Right forelimb (tissue), 1 donor: ENCODE measurements around the gene CPNE4.
A peak's percentile ranks its signal among the peaks of the same experiment; 100 is the strongest.
"Not testable (repeated sequence)": the region's sequence is repeated elsewhere in the genome, so short reads cannot be mapped to it uniquely, and the experiment has no call there.

ENCODE experiments used
- DNase-seq: peaks from one replicate; pipeline ENCODE4 v3.0.0-alpha.2; 2018

Gene CPNE4

DNA sequence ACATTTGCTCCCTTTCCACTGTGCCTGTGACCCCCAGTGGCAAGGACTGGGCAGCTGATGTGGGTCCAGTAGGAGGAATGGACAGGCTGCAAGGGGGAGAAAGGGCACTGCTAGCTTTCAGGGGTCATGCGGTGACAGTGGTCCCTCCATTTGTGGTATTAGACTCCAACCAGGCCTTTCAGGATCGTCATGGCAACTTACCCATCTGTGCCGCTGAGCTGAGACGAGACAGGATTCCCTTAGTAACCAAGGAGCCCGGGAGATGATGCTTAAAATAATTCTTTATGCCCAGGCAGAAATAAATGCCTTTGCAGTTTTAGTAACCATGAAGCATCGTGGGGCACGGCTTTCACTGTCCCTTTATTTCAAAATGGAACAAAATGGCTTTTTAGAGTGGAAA lies 516.1 kb downstream of the CPNE4 start:
- DNase-seq: no peak

DNA sequence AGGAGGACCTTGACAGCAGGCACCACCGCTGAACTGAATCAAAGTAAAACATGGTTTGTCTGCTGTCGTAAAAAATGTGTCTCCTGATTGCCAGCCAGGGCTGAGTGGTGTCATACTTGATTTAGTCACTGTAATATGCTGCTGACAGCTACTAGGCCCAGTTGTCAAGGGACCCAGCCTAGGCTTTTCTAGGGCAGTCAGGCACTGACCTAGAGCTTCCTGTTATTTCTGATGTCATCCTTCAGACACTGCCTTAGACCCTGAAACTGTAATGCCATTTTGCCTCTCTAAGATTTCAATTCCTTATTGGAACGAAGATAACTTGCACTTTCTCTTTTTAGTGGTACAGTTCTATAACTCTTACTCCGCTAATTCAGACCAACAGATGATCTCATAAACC lies 529.4 kb downstream of the CPNE4 start:
- DNase-seq: no peak

DNA sequence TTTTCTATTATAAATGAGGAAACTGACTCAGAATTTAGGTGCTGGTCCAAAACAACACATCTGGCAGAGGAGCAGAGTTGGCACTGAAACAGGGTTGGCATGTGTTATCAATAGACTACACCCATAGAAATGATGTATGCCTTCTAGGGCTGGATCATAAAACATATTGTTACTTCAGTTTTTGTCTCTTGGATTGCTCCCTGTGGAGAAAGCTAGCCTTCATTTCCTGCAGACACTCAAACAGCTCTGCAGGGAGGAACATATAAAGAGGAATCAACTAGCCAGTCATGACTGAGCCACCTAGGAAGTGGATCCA lies 531.5 kb downstream of the CPNE4 start:
- no peak for DNase-seq

DNA sequence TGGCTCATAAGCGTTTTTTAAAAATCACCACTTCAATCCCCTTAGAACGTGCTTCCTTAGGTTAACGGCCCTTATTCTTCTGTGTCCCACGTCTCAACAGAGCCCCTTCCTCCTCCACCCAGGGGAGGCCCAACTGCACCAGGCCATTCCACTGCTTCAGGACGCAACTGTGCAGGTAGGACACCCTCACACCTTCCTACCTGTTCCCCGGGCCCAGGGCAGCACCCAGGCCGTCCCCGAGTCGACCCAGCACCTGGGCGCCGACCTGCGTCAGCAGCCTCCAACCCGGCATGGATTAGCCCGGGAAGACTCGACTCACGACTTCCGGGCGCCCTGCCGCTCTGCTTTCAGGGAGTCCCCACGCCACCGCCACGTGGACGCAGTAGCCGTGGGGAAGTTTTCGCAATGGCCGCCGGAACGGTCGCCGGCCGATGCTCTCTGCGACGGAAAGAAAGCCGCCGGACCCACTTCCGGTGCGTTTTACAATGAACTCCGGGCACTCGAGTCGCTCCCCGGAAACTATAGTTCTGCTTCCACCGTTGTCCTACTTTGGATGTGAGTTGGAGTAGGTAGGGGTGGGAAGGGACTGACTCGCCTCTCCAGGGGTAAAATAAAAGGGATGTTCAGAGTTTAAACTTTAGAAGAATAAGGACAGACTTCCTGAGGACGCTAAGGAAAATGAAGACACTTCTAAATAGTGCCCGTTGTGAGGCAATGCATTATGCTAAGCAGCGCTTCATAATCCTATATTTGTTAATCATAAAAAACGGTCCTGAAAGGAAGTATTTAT lies 532.1 kb downstream of the CPNE4 start, which contains the start of gene MRPL3:
MRPL3 (minus strand) TSS at position 442 of the 790 bp plus-strand sequence; CDS start at position 292, 150 bp downstream.
- DNase-seq: peak; percentile 87

DNA sequence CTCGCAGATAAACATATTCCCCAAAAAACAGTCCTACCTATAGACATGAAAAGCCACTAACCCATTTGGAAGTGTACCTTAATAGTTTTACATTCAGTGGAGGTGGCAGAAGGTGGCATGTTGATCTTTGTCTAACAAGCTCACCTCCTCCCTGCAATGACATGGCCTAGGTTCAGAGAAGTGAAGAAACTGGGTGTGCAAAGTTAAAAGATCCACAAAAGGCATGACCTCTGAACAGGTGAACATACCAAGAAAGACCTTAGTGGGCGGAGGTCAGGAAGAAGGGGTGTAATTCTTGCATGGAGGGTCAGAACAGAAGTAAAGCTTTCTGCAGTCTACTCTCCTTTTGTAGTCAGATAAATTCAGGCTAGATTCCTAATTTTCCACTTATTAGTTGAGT lies 532.9 kb downstream of the CPNE4 start:
- DNase-seq: no peak

DNA sequence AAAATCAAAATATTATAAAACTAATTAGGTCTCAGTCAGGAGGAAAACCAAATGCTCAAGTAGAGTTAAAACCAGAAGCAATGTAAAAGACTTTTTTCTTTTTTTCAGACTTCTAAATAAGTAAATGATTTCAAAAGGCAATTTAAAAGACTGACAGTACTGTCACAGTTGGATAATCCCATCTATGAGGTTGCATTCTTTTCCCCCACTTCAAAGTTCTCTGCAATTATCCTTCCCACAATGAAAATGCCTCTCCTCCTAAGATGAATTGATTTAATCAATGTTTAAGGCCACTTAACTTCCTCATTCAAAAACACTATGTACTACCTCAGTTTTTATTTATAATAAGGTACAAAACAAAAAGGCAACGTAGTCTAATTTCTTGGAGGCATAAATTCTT lies 540.1 kb downstream of the CPNE4 start:
- DNase-seq: no peak

DNA sequence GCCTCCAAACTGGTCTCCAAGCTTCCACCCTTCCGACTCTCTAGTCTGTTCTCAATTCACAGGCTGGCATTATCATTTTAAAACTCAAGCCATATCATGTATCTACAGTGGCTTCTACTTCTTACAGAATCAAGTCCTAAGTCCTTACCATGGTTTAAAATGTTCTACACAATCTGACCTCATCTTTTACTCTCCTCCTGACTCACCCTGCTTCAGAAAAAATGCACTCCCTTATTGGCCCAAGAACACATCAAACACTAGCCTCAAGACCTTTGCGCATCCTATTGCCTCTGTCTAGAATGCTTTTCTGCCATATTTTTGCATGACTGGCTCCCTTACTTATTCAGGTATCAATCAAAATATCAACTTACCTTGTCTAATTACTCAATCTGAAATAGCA lies 543.0 kb downstream of the CPNE4 start:
- DNase-seq: no peak

DNA sequence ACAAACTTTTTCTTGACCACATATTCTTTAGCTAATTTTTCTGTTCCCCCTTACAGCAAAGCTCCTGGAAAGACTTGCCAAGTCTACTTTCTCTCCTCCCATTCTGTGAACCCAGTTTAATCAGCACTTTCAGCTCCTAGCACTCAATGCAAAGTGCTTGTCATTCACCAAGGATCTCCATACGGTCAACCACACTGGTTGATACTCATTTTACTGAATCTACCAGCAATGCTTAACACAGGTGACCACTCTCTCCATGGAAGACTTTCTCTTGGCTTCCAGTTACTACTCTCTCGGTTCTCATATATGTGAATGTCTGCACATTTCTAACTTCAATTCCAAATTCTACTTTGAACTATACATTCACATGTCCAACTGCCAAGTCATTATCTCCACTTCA lies 543.7 kb downstream of the CPNE4 start:
- DNase-seq: no peak

DNA sequence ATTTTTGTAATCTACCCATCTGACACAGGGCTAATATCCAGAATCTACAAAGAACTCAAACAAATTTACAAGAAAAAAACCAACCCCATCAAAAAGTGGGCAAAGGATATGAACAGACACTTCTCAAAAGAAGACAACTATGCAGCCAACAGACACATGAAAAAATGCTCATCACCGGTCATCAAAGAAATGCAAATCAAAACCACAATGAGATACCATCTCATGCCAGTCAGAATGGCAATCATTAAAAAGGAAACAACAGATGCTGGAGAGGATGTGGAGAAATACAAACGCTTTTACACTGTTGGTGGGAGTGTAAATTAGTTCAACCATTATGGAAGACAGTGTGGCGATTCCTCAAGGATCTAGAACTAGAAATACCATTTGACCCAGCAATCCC lies 548.3 kb downstream of the CPNE4 start:
- not testable (repeated sequence) for DNase-seq

DNA sequence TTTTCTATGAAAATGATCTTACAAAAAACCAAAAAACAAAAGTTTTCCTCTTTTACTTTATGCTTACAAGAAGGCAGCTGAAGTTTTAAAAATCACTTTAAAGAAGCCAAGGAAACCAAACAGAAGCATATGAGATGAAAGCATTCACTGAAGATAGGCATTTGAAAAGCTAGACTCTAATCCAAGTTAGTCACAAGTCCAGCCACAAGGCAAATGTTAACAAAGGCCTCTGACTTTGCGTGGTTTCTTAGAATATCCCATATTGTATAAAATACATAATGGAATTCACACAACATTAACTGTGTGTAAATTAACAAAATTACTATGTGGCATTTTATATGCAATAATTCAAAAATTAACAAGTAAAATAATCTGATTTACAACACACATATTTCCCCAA lies 549.7 kb downstream of the CPNE4 start:
- no peak for DNase-seq

DNA sequence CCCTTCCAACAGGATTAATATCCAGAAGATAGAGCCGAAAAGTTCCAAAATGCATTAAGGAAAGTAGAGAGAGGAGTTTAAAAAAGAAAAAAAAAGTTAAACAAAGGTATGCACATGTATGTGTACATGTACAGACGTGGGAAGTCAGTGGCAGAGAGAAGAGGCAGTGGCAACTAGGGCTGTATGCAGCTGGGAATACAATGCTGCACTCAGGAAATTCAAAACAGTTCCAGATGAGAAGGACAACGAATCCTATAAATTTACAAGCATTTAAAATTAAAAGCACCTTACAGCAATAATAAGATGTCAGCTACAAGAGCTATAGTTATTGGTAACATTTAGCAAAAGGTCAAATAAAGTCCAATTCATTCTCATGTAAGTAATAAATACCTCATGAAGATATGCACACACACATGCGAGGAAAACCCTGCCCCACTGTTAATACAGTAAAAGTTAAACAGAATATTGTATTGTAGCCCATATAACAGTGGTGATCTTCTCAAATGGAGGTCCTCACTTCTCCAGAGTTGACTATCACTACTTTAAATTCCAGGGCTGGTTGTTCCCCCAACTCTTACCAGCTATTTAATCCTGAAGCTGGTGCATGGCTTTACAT lies 550.2 kb downstream of the CPNE4 start:
- DNase-seq: no peak
